ENCODE results near the gene TEX53. TPM values are rescaled to one million over a fixed set of nuclear protein-coding genes. Genes with fewer than 3 reads are reported as not detected.

The TEX53 gene
- polyA plus RNA-seq, 1 donor from 2014 or later: not detected

DNA sequence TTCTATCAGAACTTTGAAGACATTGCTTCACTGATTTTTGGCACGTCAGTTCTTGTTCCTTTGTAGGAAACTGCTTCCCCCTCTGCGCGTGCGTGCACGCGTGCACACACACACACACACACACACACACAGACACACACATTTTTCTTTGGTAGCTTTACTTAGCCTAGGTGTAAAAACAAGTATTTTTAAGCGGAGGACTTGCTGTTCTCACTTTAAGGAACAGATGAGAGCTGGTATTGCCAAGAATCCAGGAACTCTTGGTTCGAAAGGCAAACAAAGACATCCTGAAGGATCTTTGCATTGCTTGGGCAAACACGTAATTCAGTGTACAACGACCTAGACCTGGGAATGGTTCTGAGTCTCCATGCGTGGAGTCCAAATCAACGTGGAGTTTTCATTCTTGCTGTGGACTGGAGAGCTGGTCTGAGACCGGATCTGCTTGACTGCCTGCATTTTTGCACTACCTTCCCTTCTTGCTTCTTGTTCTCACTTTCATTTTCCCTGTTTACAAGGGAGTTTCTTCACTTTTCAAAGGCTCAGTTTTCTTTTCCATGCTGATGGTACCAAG is 38.3 kb downstream of the TEX53 start:
- Histone ChIP-seq H3K4me3 (ENCODE audit: low read length) (no peak overlapping the region), H3K36me3 (ENCODE audit: insufficient read depth, low read length) (no peaks in the 10 kb centered on the region), H3K27ac (ENCODE audit: low read length) (no peak overlapping the region), H3K9me2 (ENCODE audit: insufficient read depth, low read length) (no peaks in the 10 kb centered on the region), H4K20me1 (ENCODE audit: insufficient read depth) (no peaks in the 10 kb centered on the region), H3K27me3 (ENCODE audit: insufficient read depth, low read depth, low read length) (no peaks in the 10 kb centered on the region), H3K79me2 (replicated peaks; ENCODE audit: insufficient read depth, low read length) (no peaks in the 10 kb centered on the region), H3F3A (ENCODE audit: insufficient read depth, low read length, poor library complexity, severe bottlenecking) (no peaks in the 10 kb centered on the region), H3K9me3 (ENCODE audit: low read length) (no peaks in the 10 kb centered on the region), H3K4me2 (ENCODE audit: low read length) (no peak overlapping the region), H3K9ac (ENCODE audit: low read length) (no peak overlapping the region), H2AFZ (ENCODE audit: low read depth, low read length) (no peak overlapping the region)
- no peak for TF ChIP-seq SMC3 (conservative IDR thresholded peaks at IDR 0.05; ENCODE audit: poor library complexity)
- TF ChIP-seq POLR2AphosphoS5 (IDR thresholded peaks at IDR 0.05): no peak
- no peak for TF ChIP-seq MXI1 (conservative IDR thresholded peaks at IDR 0.05; ENCODE audit: poor library complexity, severe bottlenecking)
- TF ChIP-seq, protein P1, sequence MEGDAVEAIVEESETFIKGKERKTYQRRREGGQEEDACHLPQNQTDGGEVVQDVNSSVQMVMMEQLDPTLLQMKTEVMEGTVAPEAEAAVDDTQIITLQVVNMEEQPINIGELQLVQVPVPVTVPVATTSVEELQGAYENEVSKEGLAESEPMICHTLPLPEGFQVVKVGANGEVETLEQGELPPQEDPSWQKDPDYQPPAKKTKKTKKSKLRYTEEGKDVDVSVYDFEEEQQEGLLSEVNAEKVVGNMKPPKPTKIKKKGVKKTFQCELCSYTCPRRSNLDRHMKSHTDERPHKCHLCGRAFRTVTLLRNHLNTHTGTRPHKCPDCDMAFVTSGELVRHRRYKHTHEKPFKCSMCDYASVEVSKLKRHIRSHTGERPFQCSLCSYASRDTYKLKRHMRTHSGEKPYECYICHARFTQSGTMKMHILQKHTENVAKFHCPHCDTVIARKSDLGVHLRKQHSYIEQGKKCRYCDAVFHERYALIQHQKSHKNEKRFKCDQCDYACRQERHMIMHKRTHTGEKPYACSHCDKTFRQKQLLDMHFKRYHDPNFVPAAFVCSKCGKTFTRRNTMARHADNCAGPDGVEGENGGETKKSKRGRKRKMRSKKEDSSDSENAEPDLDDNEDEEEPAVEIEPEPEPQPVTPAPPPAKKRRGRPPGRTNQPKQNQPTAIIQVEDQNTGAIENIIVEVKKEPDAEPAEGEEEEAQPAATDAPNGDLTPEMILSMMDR (IDR thresholded peaks at IDR 0.05; ENCODE audit: poor library complexity, severe bottlenecking): no peak
- no peak for TF ChIP-seq EZH2 (IDR thresholded peaks at IDR 0.05; ENCODE audit: borderline replicate concordance, insufficient read depth, low read length, poor library complexity, severe bottlenecking)
- no peak for TF ChIP-seq EP300 (conservative IDR thresholded peaks at IDR 0.05; ENCODE audit: poor library complexity, severe bottlenecking)

DNA sequence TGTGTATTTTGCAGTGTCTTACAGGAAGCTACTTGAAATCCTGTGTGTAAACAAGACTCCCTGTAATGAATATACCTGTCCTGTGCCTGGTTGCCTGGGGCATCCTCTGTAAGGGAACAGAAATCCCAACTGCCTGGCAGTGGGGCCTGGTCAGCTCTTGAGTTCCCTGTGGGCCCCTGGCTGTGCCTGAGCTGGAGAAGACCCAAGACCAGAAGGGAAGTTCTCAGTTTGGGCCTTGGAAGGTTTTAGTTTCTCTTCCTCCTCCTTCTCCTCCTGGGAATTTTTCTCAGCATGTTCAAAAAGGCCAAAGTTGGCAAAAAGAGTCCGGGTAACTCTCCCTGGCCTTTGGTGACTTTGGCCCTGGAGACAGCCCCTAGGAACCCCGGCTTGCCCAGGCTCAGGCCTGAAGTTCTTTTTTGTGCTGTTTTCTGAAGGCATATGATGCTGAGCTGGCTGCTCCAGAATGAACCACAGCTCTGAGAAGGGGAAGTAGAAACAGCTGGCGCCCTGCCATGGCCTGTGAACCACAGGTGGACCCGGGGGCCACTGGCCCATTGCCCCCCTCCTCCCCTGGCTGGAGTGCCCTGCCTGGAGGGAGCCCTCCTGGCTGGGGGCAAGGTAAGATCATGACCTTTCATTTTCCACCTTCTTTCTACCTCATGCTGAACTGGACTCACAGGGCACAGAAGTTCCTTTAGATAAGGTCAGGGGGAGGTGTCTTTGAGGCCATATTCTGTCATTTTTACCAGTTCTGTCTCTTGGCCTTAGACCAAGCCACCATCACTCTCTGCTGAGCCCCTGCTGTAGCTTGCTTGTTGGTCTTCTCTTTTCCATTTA is 40.7 kb downstream of the TEX53 start:
- H2AFZ ChIP-seq (ENCODE audit: low read depth, low read length): no peak overlapping the region
- no peaks in the 10 kb centered on the region for H3K36me3 ChIP-seq (ENCODE audit: insufficient read depth, low read length)
- H3K4me2 ChIP-seq (ENCODE audit: low read length): no peak overlapping the region
- no peaks in the 10 kb centered on the region for H3K79me2 ChIP-seq (replicated peaks; ENCODE audit: insufficient read depth, low read length)
- no peak overlapping the region for H3K4me3 ChIP-seq (ENCODE audit: low read length)
- no peaks in the 10 kb centered on the region for H3K27me3 ChIP-seq (ENCODE audit: insufficient read depth, low read depth, low read length)
- no peaks in the 10 kb centered on the region for H4K20me1 ChIP-seq (ENCODE audit: insufficient read depth)
- H3K9me3 ChIP-seq (ENCODE audit: low read length): no peaks in the 10 kb centered on the region
- H3K9ac ChIP-seq (ENCODE audit: low read length): no peak overlapping the region
- H3K9me2 ChIP-seq (ENCODE audit: insufficient read depth, low read length): no peaks in the 10 kb centered on the region
- no peaks in the 10 kb centered on the region for H3F3A ChIP-seq (ENCODE audit: insufficient read depth, low read length, poor library complexity, severe bottlenecking)
- TF ChIP-seq, protein P2, sequence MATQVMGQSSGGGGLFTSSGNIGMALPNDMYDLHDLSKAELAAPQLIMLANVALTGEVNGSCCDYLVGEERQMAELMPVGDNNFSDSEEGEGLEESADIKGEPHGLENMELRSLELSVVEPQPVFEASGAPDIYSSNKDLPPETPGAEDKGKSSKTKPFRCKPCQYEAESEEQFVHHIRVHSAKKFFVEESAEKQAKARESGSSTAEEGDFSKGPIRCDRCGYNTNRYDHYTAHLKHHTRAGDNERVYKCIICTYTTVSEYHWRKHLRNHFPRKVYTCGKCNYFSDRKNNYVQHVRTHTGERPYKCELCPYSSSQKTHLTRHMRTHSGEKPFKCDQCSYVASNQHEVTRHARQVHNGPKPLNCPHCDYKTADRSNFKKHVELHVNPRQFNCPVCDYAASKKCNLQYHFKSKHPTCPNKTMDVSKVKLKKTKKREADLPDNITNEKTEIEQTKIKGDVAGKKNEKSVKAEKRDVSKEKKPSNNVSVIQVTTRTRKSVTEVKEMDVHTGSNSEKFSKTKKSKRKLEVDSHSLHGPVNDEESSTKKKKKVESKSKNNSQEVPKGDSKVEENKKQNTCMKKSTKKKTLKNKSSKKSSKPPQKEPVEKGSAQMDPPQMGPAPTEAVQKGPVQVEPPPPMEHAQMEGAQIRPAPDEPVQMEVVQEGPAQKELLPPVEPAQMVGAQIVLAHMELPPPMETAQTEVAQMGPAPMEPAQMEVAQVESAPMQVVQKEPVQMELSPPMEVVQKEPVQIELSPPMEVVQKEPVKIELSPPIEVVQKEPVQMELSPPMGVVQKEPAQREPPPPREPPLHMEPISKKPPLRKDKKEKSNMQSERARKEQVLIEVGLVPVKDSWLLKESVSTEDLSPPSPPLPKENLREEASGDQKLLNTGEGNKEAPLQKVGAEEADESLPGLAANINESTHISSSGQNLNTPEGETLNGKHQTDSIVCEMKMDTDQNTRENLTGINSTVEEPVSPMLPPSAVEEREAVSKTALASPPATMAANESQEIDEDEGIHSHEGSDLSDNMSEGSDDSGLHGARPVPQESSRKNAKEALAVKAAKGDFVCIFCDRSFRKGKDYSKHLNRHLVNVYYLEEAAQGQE (IDR thresholded peaks at IDR 0.05; ENCODE audit: borderline replicate concordance): no peak
- no peak for TF ChIP-seq POLR2AphosphoS5 (IDR thresholded peaks at IDR 0.05)
- TF ChIP-seq TAF1 (IDR thresholded peaks at IDR 0.05; ENCODE audit: low read depth): no peak
- TF ChIP-seq RAD21 (conservative IDR thresholded peaks at IDR 0.05): no peak
- TF ChIP-seq EZH2 (IDR thresholded peaks at IDR 0.05; ENCODE audit: borderline replicate concordance, insufficient read depth, low read length, poor library complexity, severe bottlenecking): no peak
- TF ChIP-seq, protein P1 (IDR thresholded peaks at IDR 0.05; ENCODE audit: poor library complexity, severe bottlenecking): no peak
- no peak for TF ChIP-seq SMC3 (conservative IDR thresholded peaks at IDR 0.05; ENCODE audit: poor library complexity)
- TF ChIP-seq MXI1 (conservative IDR thresholded peaks at IDR 0.05; ENCODE audit: poor library complexity, severe bottlenecking): no peak
- TF ChIP-seq EP300 (conservative IDR thresholded peaks at IDR 0.05; ENCODE audit: poor library complexity, severe bottlenecking): no peak
- H3K27ac ChIP-seq (ENCODE audit: low read length): no peak overlapping the region
